Measurements from ENCODE around the gene SUSD4. TPM values are rescaled to one million over a fixed set of nuclear protein-coding genes. Genes with fewer than 3 reads are reported as not detected.

Gene SUSD4
- total RNA-seq, 2 donors from 2014 or later, result 0.58 to 0.92 TPM

- no peak overlapping the region for H3K9ac ChIP-seq (ENCODE audit: extremely low read depth, low read length, poor library complexity, severe bottlenecking)
- 78% methylated on average over 2 of the region's 3 CpGs; no CpG with 5 or more reads in 1 of the 2 experiments for WGBS, 2 experiments (ENCODE audit: insufficient coverage in 1 of 2, insufficient read length in 1 of 2)
- no peaks in the 10 kb centered on the region for H3K27me3 ChIP-seq (ENCODE audit: control insufficient read depth, insufficient read depth, low read length, poor library complexity, severe bottlenecking)
- H3K36me3 ChIP-seq (ENCODE audit: control insufficient read depth, insufficient read depth, low read length), result no peaks in the 10 kb centered on the region
- H3K4me3 ChIP-seq (ENCODE audit: low read length), result no peak overlapping the region
- H3K4me1 ChIP-seq (ENCODE audit: control insufficient read depth, insufficient read depth, low read length), result peaks cover 13% of the 10 kb centered on the region
- H3K27ac ChIP-seq (ENCODE audit: low read depth, low read length), result no peak overlapping the region
- Mint-ChIP-seq H3K4me3 (no peak overlapping the region), H3K36me3 (ENCODE audit: low read depth) (peaks cover 2% of the 10 kb centered on the region), H3K27me3 (ENCODE audit: insufficient read depth) (peaks cover 19% of the 10 kb centered on the region), H3K27ac (no peak overlapping the region), H3K9me3 (peaks cover 13% of the 10 kb centered on the region), H3K4me1 (peaks cover 18% of the 10 kb centered on the region)
- no peak for TF ChIP-seq CTCF (conservative IDR thresholded peaks at IDR 0.05)
- H3K9me3 ChIP-seq (ENCODE audit: control insufficient read depth, low read length), result peaks cover 24% of the 10 kb centered on the region
- DNase-seq, result peak; percentile 59
Observed at GRCh38 chr1:223233019-223233409, 131.0 kb downstream of the SUSD4 start.

GRCh38 chr1:223231581-223231980, 132.4 kb downstream of the SUSD4 start:
- no peak for TF ChIP-seq CTCF (conservative IDR thresholded peaks at IDR 0.05)
- 91 to 96% methylated on average over 4 to 7 of the region's 7 CpGs for WGBS, 2 experiments (ENCODE audit: insufficient coverage in 1 of 2, insufficient read length in 1 of 2)
- H3K36me3 ChIP-seq (ENCODE audit: control insufficient read depth, insufficient read depth, low read length), result no peaks in the 10 kb centered on the region
- no peaks in the 10 kb centered on the region for H3K27me3 ChIP-seq (ENCODE audit: control insufficient read depth, insufficient read depth, low read length, poor library complexity, severe bottlenecking)
- H3K9ac ChIP-seq (ENCODE audit: extremely low read depth, low read length, poor library complexity, severe bottlenecking), result no peak overlapping the region
- H3K4me3 ChIP-seq (ENCODE audit: low read length), result no peak overlapping the region
- H3K4me3 Mint-ChIP-seq, result no peak overlapping the region
- H3K4me1 ChIP-seq (ENCODE audit: control insufficient read depth, insufficient read depth, low read length), result peaks cover 13% of the 10 kb centered on the region
- peaks cover 3% of the 10 kb centered on the region for H3K9me3 Mint-ChIP-seq
- no peaks in the 10 kb centered on the region for H3K36me3 Mint-ChIP-seq (ENCODE audit: low read depth)
- DNase-seq, result no peak
- peaks cover 27% of the 10 kb centered on the region for H3K27me3 Mint-ChIP-seq (ENCODE audit: insufficient read depth)
- no peak overlapping the region for H3K27ac ChIP-seq (ENCODE audit: low read depth, low read length)
- H3K4me1 Mint-ChIP-seq, result peaks cover 18% of the 10 kb centered on the region
- H3K9me3 ChIP-seq (ENCODE audit: control insufficient read depth, low read length), result peaks cover 11% of the 10 kb centered on the region
- H3K27ac Mint-ChIP-seq, result no peak overlapping the region

- peaks cover 13% of the 10 kb centered on the region for H3K4me1 ChIP-seq (ENCODE audit: control insufficient read depth, insufficient read depth, low read length)
- no peak overlapping the region for H3K4me3 Mint-ChIP-seq
- no peak overlapping the region for H3K27ac Mint-ChIP-seq
- H3K9me3 ChIP-seq (ENCODE audit: control insufficient read depth, low read length), result peaks cover 7% of the 10 kb centered on the region
- peaks cover 30% of the 10 kb centered on the region for H3K27me3 Mint-ChIP-seq (ENCODE audit: insufficient read depth)
- no peak overlapping the region for H3K9ac ChIP-seq (ENCODE audit: extremely low read depth, low read length, poor library complexity, severe bottlenecking)
- no peak overlapping the region for H3K4me3 ChIP-seq (ENCODE audit: low read length)
- no peak for TF ChIP-seq CTCF (conservative IDR thresholded peaks at IDR 0.05)
- no peaks in the 10 kb centered on the region for H3K27me3 ChIP-seq (ENCODE audit: control insufficient read depth, insufficient read depth, low read length, poor library complexity, severe bottlenecking)
- H3K9me3 Mint-ChIP-seq, result no peaks in the 10 kb centered on the region
- DNase-seq, result no peak
- H3K36me3 ChIP-seq (ENCODE audit: control insufficient read depth, insufficient read depth, low read length), result no peaks in the 10 kb centered on the region
- H3K4me1 Mint-ChIP-seq, result peaks cover 18% of the 10 kb centered on the region
- no peaks in the 10 kb centered on the region for H3K36me3 Mint-ChIP-seq (ENCODE audit: low read depth)
- H3K27ac ChIP-seq (ENCODE audit: low read depth, low read length), result no peak overlapping the region
- WGBS, 2 experiments (ENCODE audit: insufficient coverage in 1 of 2, insufficient read length in 1 of 2), result 93% methylated on average over 4 to 7 of the region's 7 CpGs
Observed at GRCh38 chr1:223231011-223231572, 132.9 kb downstream of the SUSD4 start.
